C4-2B (cell line): ENCODE data around the gene FUT8.

ENCODE experiments used
- CTCF ChIP-seq: fragments of 450-650 bp; conservative IDR thresholded peaks from 2 replicates; pipeline ENCODE4 v1.5.1; 2017; ENCODE audit warnings: mild to moderate bottlenecking
- ZFX ChIP-seq: fragments of 450-650 bp; IDR thresholded peaks from 2 replicates; pipeline ENCODE4 v1.6.1; 2017

- peak; percentile 92 for TF ChIP-seq CTCF
- TF ChIP-seq ZFX, result no peak; the same call in 1 of the 2 replicates
Measured at GRCh38 chr14:65412032-65412846, at the start of gene FUT8.
